Astrocyte (in vitro differentiated cells and primary cell): ENCODE results near the gene CDC25A. TPM values are rescaled to one million over a fixed set of nuclear protein-coding genes. Genes with fewer than 3 reads are reported as not detected.
"Not testable (repeated sequence)": the region's sequence is repeated elsewhere in the genome, so short reads cannot be mapped to it uniquely, and the experiment has no call there.

Experiments used
- DNase-seq: peaks from one replicate; pipeline ENCODE4 v3.0.0-alpha.2; 2010; ENCODE audit warnings: low read depth
- FAIRE-seq: peaks from 2 replicates; lab custom pipeline; 2011; peaks lifted over from hg19 to GRCh38; lab: Jason Lieb, UNC
- H2AFZ ChIP-seq: 2 replicates; pipeline ENCODE4 v1.6.0; 2012; ENCODE audit warnings: low read depth, low read length, inconsistent platforms
- H3K27ac ChIP-seq: 2 replicates; pipeline ENCODE4 v1.5.1; 2011; ENCODE audit warnings: low read depth, low read length, inconsistent platforms
- H3K27me3 ChIP-seq: 2 replicates; pipeline ENCODE4 v1.6.0; 2011; ENCODE audit warnings: low read length, inconsistent platforms; ENCODE audit not compliant: insufficient read depth
- H3K36me3 ChIP-seq: 2 replicates; pipeline ENCODE4 v1.5.1; 2011; ENCODE audit warnings: low read length, inconsistent platforms; ENCODE audit not compliant: insufficient read depth
- H3K4me1 ChIP-seq: 2 replicates; pipeline ENCODE4 v1.5.1; 2011; ENCODE audit warnings: low read length, inconsistent platforms; ENCODE audit not compliant: insufficient read depth
- H3K4me2 ChIP-seq: 2 replicates; pipeline ENCODE4 v1.6.0; 2012; ENCODE audit warnings: low read length, inconsistent platforms
- H3K4me3 ChIP-seq: 2 replicates; pipeline ENCODE4 v1.5.1; 2011; ENCODE audit warnings: low read depth, mild to moderate bottlenecking, low read length, inconsistent platforms; ENCODE audit not compliant: insufficient read depth
- H3K79me2 ChIP-seq: 2 replicates; pipeline ENCODE4 v1.6.0; 2012; ENCODE audit warnings: mild to moderate bottlenecking, low read length, inconsistent platforms; ENCODE audit not compliant: insufficient read depth
- H3K9ac ChIP-seq: 2 replicates; pipeline ENCODE4 v1.6.0; 2012; ENCODE audit warnings: mild to moderate bottlenecking, low read length, inconsistent platforms
- H3K9me3 ChIP-seq: 2 replicates; pipeline ENCODE4 v1.5.1; 2012; ENCODE audit warnings: low read depth, mild to moderate bottlenecking, low read length, inconsistent platforms; ENCODE audit not compliant: insufficient read depth
- H4K20me1 ChIP-seq: 2 replicates; pipeline ENCODE4 v1.6.0; 2012; ENCODE audit warnings: low read length, inconsistent platforms; ENCODE audit not compliant: insufficient read depth
- H3K27ac Mint-ChIP-seq: one replicate; pipeline ENCODE4 v1.8.0; 2021; ENCODE audit warnings: mild to moderate bottlenecking, mixed read lengths; ENCODE audit not compliant: unreplicated experiment
- H3K27me3 Mint-ChIP-seq: one replicate; pipeline ENCODE4 v1.8.0; 2021; ENCODE audit warnings: low read depth, mixed read lengths; ENCODE audit not compliant: unreplicated experiment
- H3K36me3 Mint-ChIP-seq: one replicate; pipeline ENCODE4 v1.8.0; 2021; ENCODE audit warnings: low read depth, mixed read lengths; ENCODE audit not compliant: unreplicated experiment
- H3K4me1 Mint-ChIP-seq: one replicate; pipeline ENCODE4 v1.8.0; 2021; ENCODE audit warnings: low read depth, mixed read lengths; ENCODE audit not compliant: unreplicated experiment
- H3K4me3 Mint-ChIP-seq: one replicate; pipeline ENCODE4 v1.8.0; 2021; ENCODE audit warnings: mild to moderate bottlenecking, moderate library complexity, mixed read lengths; ENCODE audit not compliant: unreplicated experiment
- H3K9me3 Mint-ChIP-seq: one replicate; pipeline ENCODE4 v1.8.0; 2021; ENCODE audit warnings: mild to moderate bottlenecking, mixed read lengths; ENCODE audit not compliant: unreplicated experiment
- CTCF ChIP-seq: IDR thresholded peaks from 2 replicates; pipeline ENCODE4 v1.5.1; 2011; ENCODE audit warnings: low read depth, mild to moderate bottlenecking, inconsistent platforms, low read length, moderate library complexity; ENCODE audit not compliant: insufficient read depth
- EZH2 ChIP-seq: IDR thresholded peaks from 2 replicates; pipeline ENCODE4 v1.6.1; 2012; ENCODE audit warnings: mild to moderate bottlenecking, low read length, inconsistent platforms; ENCODE audit not compliant: insufficient read depth
- total RNA-seq: library from RNA; stranded (reverse); gene quantifications from 2 replicates; pipeline ENCODE4 v1.2.1, GENCODE V29; 2021

CDC25A gene
- total RNA-seq, 1 donor from 2014 or later, result 5.1 TPM

- DNase-seq (no peak), FAIRE-seq (no peak)
- no peak overlapping the region for H3K4me2 ChIP-seq
- Mint-ChIP-seq H3K27me3 (peaks cover 5% of the 10 kb centered on the region), H3K9me3 (no peaks in the 10 kb centered on the region), H3K27ac (no peak overlapping the region), H3K4me1 (peaks cover 7% of the 10 kb centered on the region), H3K4me3 (no peak overlapping the region), H3K36me3 (no peaks in the 10 kb centered on the region)
- no peak overlapping the region for H3K27ac ChIP-seq
- H3K79me2 ChIP-seq, result no peaks in the 10 kb centered on the region
- no peaks in the 10 kb centered on the region for H3K9me3 ChIP-seq
- H3K4me1 ChIP-seq, result no peaks in the 10 kb centered on the region
- H3K9ac ChIP-seq, result no peak overlapping the region
- no peaks in the 10 kb centered on the region for H3K27me3 ChIP-seq
- H3K36me3 ChIP-seq, result no peaks in the 10 kb centered on the region
- TF ChIP-seq CTCF, result no peak
- TF ChIP-seq EZH2, result no peak
- H4K20me1 ChIP-seq, result no peaks in the 10 kb centered on the region
- H3K4me3 ChIP-seq, result no peak overlapping the region
- no peak overlapping the region for H2AFZ ChIP-seq
Measured at GRCh38 chr3:48118928-48119327, 69.3 kb downstream of the CDC25A start.

- Mint-ChIP-seq H3K9me3 (no peaks in the 10 kb centered on the region), H3K4me3 (no peak overlapping the region), H3K27ac (no peak overlapping the region), H3K27me3 (peaks cover 5% of the 10 kb centered on the region), H3K36me3 (no peaks in the 10 kb centered on the region), H3K4me1 (peaks cover 7% of the 10 kb centered on the region)
- DNase-seq (no peak), FAIRE-seq (no peak)
- no peaks in the 10 kb centered on the region for H3K27me3 ChIP-seq
- no peaks in the 10 kb centered on the region for H3K79me2 ChIP-seq
- H3K4me3 ChIP-seq, result no peak overlapping the region
- H3K4me1 ChIP-seq, result no peaks in the 10 kb centered on the region
- no peaks in the 10 kb centered on the region for H3K36me3 ChIP-seq
- no peaks in the 10 kb centered on the region for H4K20me1 ChIP-seq
- H3K9me3 ChIP-seq, result no peaks in the 10 kb centered on the region
- no peak overlapping the region for H3K27ac ChIP-seq
- TF ChIP-seq EZH2, result no peak
- no peak for TF ChIP-seq CTCF
- no peak overlapping the region for H3K9ac ChIP-seq
- no peak overlapping the region for H3K4me2 ChIP-seq
- H2AFZ ChIP-seq, result no peak overlapping the region
Measured at GRCh38 chr3:48118322-48118721, 69.9 kb downstream of the CDC25A start.

- TF ChIP-seq CTCF (no peak), EZH2 (no peak)
- H3K4me3 Mint-ChIP-seq, result no peak overlapping the region
- Histone ChIP-seq H3K9me3 (no peaks in the 10 kb centered on the region), H3K27ac (no peak overlapping the region), H3K79me2 (no peaks in the 10 kb centered on the region), H3K4me3 (no peak overlapping the region), H3K4me2 (no peak overlapping the region), H3K36me3 (no peaks in the 10 kb centered on the region), H3K9ac (no peak overlapping the region), H3K4me1 (no peaks in the 10 kb centered on the region), H3K27me3 (no peaks in the 10 kb centered on the region), H4K20me1 (no peaks in the 10 kb centered on the region), H2AFZ (no peak overlapping the region)
- no peaks in the 10 kb centered on the region for H3K9me3 Mint-ChIP-seq
- H3K27me3 Mint-ChIP-seq, result no peaks in the 10 kb centered on the region
- H3K36me3 Mint-ChIP-seq, result peaks cover 3% of the 10 kb centered on the region
- no peak overlapping the region for H3K27ac Mint-ChIP-seq
- DNase-seq (no peak), FAIRE-seq (no peak)
- H3K4me1 Mint-ChIP-seq, result peaks cover 5% of the 10 kb centered on the region
Measured at GRCh38 chr3:48112813-48113212, 75.4 kb downstream of the CDC25A start.

GRCh38 chr3:48112108-48112791 is 76.0 kb downstream of the CDC25A start:
- H3K27me3 ChIP-seq, H3K36me3 ChIP-seq, H3K4me1 Mint-ChIP-seq, H4K20me1 ChIP-seq, H3K9ac ChIP-seq, H2AFZ ChIP-seq, H3K9me3 Mint-ChIP-seq, H3K4me3 ChIP-seq, H3K4me1 ChIP-seq, H3K27ac Mint-ChIP-seq, H3K4me2 ChIP-seq, H3K27me3 Mint-ChIP-seq, H3K36me3 Mint-ChIP-seq, H3K79me2 ChIP-seq, DNase-seq, H3K9me3 ChIP-seq, H3K27ac ChIP-seq, FAIRE-seq, H3K4me3 Mint-ChIP-seq: not testable (repeated sequence)
